Panc1 (cell line): ENCODE data around the gene SLC6A4. TPM values are rescaled to one million over a fixed set of nuclear protein-coding genes. Genes with fewer than 3 reads are reported as not detected.

Experiments
- ATAC-seq: fragments of 200-7000 bp; cut with Tn5 transposase; 2 replicates; pipeline ENCODE4 v1.9.1; 2020; ENCODE audit warnings: mild to moderate bottlenecking, moderate library complexity
- BruUV-seq: library from RNA; stranded (reverse); fragments of 400-500 nt; replicated peaks from 2 replicates; lab custom pipeline; 2021; lab: Mats Ljungman, UMichigan
- CTCF ChIA-PET: fragments of 300-600 bp; sonication (Branson Sonifier 250); formaldehyde crosslinking; loops from one replicate; lab custom pipeline; 2022; ENCODE audit warnings: antibody characterized with exemption; lab: Charles Lee
- POLR2A ChIA-PET: fragments of 300-600 bp; sonication (Branson Sonifier 250); formaldehyde crosslinking; loops from one replicate; lab custom pipeline; 2022; ENCODE audit warnings: antibody characterized with exemption; lab: Charles Lee
- DNase-seq: peaks from one replicate; pipeline ENCODE4 v3.0.0-alpha.2; 2010; ENCODE audit warnings: low read depth, low spot score
- H3K27ac ChIP-seq: 2 replicates; pipeline ENCODE4 v1.5.1; 2011; ENCODE audit warnings: mild to moderate bottlenecking, low read length, inconsistent platforms
- H3K27me3 ChIP-seq: fragments of 200-500 bp; sonication (Bioruptor generic); 2 replicates; pipeline ENCODE4 v1.6.0; 2014; ENCODE audit warnings: low read length, inconsistent platforms; ENCODE audit not compliant: control insufficient read depth, insufficient read depth
- H3K36me3 ChIP-seq: fragments of 200-500 bp; sonication (Bioruptor generic); 2 replicates; pipeline ENCODE4 v1.5.1; 2014; ENCODE audit warnings: inconsistent platforms, mild to moderate bottlenecking, low read length, moderate library complexity; ENCODE audit not compliant: control insufficient read depth, insufficient read depth
- H3K4me1 ChIP-seq: 2 replicates; pipeline ENCODE4 v1.5.1; 2011; ENCODE audit warnings: inconsistent platforms, mild to moderate bottlenecking, low read length, moderate library complexity; ENCODE audit not compliant: control insufficient read depth, insufficient read depth
- H3K4me3 ChIP-seq, 2 experiments: 2 replicates each; pipeline ENCODE4 v1.5.1; 2011 to 2012; ENCODE audit warnings: low read depth in 2 of 2, low read length in 2 of 2, mild to moderate bottlenecking in 2 of 2, inconsistent platforms in 1 of 2, moderate library complexity in 1 of 2
- H3K9me3 ChIP-seq: fragments of 200-500 bp; sonication (Bioruptor generic); 2 replicates; pipeline ENCODE4 v1.5.1; 2014; ENCODE audit warnings: low read depth, mild to moderate bottlenecking, inconsistent platforms, low read length, moderate library complexity; ENCODE audit not compliant: control insufficient read depth, insufficient read depth
- CTCF ChIP-seq: fragments of 450-650 bp; IDR thresholded peaks from 2 replicates; pipeline ENCODE4 v1.5.1; 2017; ENCODE audit warnings: mild to moderate bottlenecking
- POLR2AphosphoS5 ChIP-seq: IDR thresholded peaks from 2 replicates; pipeline ENCODE4 v1.6.1; 2012; ENCODE audit warnings: mild to moderate bottlenecking, low read depth, low read length, moderate library complexity
- REST ChIP-seq, 2 experiments: IDR thresholded peaks; 2 replicates each; pipeline ENCODE4 v1.6.1; 2011 to 2012; ENCODE audit warnings: low read depth in 2 of 2, control low read depth in 1 of 2, low read length in 1 of 2, mild to moderate bottlenecking in 1 of 2, moderate library complexity in 1 of 2; ENCODE audit not compliant: insufficient read depth in 1 of 2
- SIN3A ChIP-seq: IDR thresholded peaks from 2 replicates; pipeline ENCODE4 v1.6.1; 2012; ENCODE audit warnings: low read depth, mild to moderate bottlenecking, low read length, moderate library complexity, borderline replicate concordance; ENCODE audit not compliant: insufficient read depth
- TCF7L2 ChIP-seq: IDR thresholded peaks from 2 replicates; pipeline ENCODE4 v1.6.1; 2011; ENCODE audit warnings: mild to moderate bottlenecking, low read depth, low read length, inconsistent platforms
- in situ Hi-C: cut with HindIII; loops from 2 replicates; pipeline ENCODE4 v1.10.0; 2016; ENCODE audit warnings: low sequenced_read_pairs, low pct_unique_long_range_greater_than_20kb
- intact Hi-C: fragments of 100-400 bp; cut with micrococcal nuclease; formaldehyde crosslinking; loops from one replicate; pipeline ENCODE4 v1.10.0; 2022; ENCODE audit not compliant: unreplicated experiment
- total RNA-seq: library from RNA; stranded (reverse); gene quantifications from one replicate; pipeline ENCODE4 v1.2.1, GENCODE V29; 2021; ENCODE audit not compliant: unreplicated experiment

SLC6A4 gene
- total RNA-seq, 1 experiment from 2014 or later: not detected

- H3K4me3 ChIP-seq: no peak overlapping the region
- no peaks in the 10 kb centered on the region for H3K36me3 ChIP-seq
- in situ Hi-C loops (no loop called here), intact Hi-C loops (no loop called here)
- ATAC-seq: no peak
- no peaks in the 10 kb centered on the region for H3K9me3 ChIP-seq
- POLR2A ChIA-PET: no interaction called here
- no peaks in the 10 kb centered on the region for H3K4me1 ChIP-seq
- no peak for DNase-seq
- BruUV-seq: no TSS peak
- TF ChIP-seq TCF7L2 (no peak), POLR2AphosphoS5 (no peak), CTCF (no peak), SIN3A (no peak), REST (IDR thresholded peaks at IDR 0.05; ENCODE audit: insufficient read depth in 1 of 2, low read depth in 2 of 2, low read length in 1 of 2) (no peak)
- CTCF ChIA-PET: no interaction called here
- H3K27me3 ChIP-seq: peaks cover 2% of the 10 kb centered on the region; the same call in 1 of the 2 replicates
- no peak overlapping the region for H3K27ac ChIP-seq
Measured at GRCh38 chr17:30226878-30227277, 8.6 kb downstream of the SLC6A4 start.

GRCh38 chr17:30225919-30226553, 9.5 kb downstream of the SLC6A4 start:
- Histone ChIP-seq H3K4me3 (no peak overlapping the region), H3K27ac (no peak overlapping the region), H3K27me3 (peaks cover 2% of the 10 kb centered on the region; the same call in 1 of the 2 replicates), H3K9me3 (no peaks in the 10 kb centered on the region), H3K4me1 (no peaks in the 10 kb centered on the region), H3K36me3 (no peaks in the 10 kb centered on the region)
- BruUV-seq: no TSS peak
- ChIA-PET POLR2A (no interaction called here), CTCF (no interaction called here)
- intact Hi-C loops (no loop called here), in situ Hi-C loops (no loop called here)
- ATAC-seq (no peak), DNase-seq (no peak)
- TF ChIP-seq POLR2AphosphoS5 (no peak), SIN3A (no peak), TCF7L2 (no peak), REST (IDR thresholded peaks at IDR 0.05; ENCODE audit: insufficient read depth in 1 of 2, low read depth in 2 of 2, low read length in 1 of 2) (no peak), CTCF (no peak)
